Osteoblast (primary cell): ENCODE measurements around the gene TDRKH. TPM values are rescaled to one million over a fixed set of nuclear protein-coding genes. Genes with fewer than 3 reads are reported as not detected.

Experiments
- DNase-seq: peaks from one replicate; pipeline ENCODE4 v3.0.0; 2011; ENCODE audit warnings: low spot score, mixed read lengths; ENCODE audit not compliant: insufficient read length; ENCODE audit errors: missing footprints
- H2AFZ ChIP-seq: 2 replicates; pipeline ENCODE4 v1.6.0; 2011; ENCODE audit warnings: mild to moderate bottlenecking, low read length
- H3K27ac ChIP-seq: 2 replicates; pipeline ENCODE4 v1.5.1; 2011; ENCODE audit warnings: mild to moderate bottlenecking, low read depth, low read length, moderate library complexity
- H3K27me3 ChIP-seq: 2 replicates; pipeline ENCODE4 v1.6.0; 2012; ENCODE audit warnings: mild to moderate bottlenecking, control low read depth, inconsistent platforms, low read length, moderate library complexity; ENCODE audit not compliant: insufficient read depth
- H3K36me3 ChIP-seq: 2 replicates; pipeline ENCODE4 v1.5.1; 2011; ENCODE audit warnings: mild to moderate bottlenecking, low read length, control low read depth, moderate library complexity; ENCODE audit not compliant: insufficient read depth
- H3K4me1 ChIP-seq: 2 replicates; pipeline ENCODE4 v1.5.1; 2011; ENCODE audit warnings: mild to moderate bottlenecking, low read length, control low read depth, moderate library complexity; ENCODE audit not compliant: insufficient read depth
- H3K4me2 ChIP-seq: 2 replicates; pipeline ENCODE4 v1.6.0; 2011; ENCODE audit warnings: mild to moderate bottlenecking, low read length; ENCODE audit not compliant: insufficient read depth
- H3K4me3 ChIP-seq: fragments of 200-600 bp; sonication (generic); 3 replicates; pipeline ENCODE4 v1.5.1; 2012; ENCODE audit warnings: mild to moderate bottlenecking, low read length, inconsistent platforms; ENCODE audit not compliant: insufficient read depth
- H3K79me2 ChIP-seq: 2 replicates; pipeline ENCODE4 v1.6.0; 2012; ENCODE audit warnings: mild to moderate bottlenecking, low read length, control low read depth, inconsistent platforms; ENCODE audit not compliant: insufficient read depth
- H3K9me3 ChIP-seq: 2 replicates; pipeline ENCODE4 v1.5.1; 2011; ENCODE audit warnings: low read depth, low read length, control low read depth
- H4K20me1 ChIP-seq: 2 replicates; pipeline ENCODE4 v1.6.0; 2012; ENCODE audit warnings: mild to moderate bottlenecking, low read length, control low read depth; ENCODE audit not compliant: insufficient read depth
- total RNA-seq: library from RNA; depleted of rRNA; stranded (reverse); fragments of >200 nt; gene quantifications from 2 replicates; pipeline ENCODE4 v1.2.3, GENCODE V29; 2012
- TF ChIP-seq, protein P1 (sequence below): IDR thresholded peaks from 2 replicates; pipeline ENCODE4 v1.5.1; 2011; ENCODE audit warnings: mild to moderate bottlenecking, low read depth, low read length, moderate library complexity; ENCODE audit errors: extremely low read depth

Gene TDRKH
- total RNA-seq, 1 donor: 1.1 TPM

DNA sequence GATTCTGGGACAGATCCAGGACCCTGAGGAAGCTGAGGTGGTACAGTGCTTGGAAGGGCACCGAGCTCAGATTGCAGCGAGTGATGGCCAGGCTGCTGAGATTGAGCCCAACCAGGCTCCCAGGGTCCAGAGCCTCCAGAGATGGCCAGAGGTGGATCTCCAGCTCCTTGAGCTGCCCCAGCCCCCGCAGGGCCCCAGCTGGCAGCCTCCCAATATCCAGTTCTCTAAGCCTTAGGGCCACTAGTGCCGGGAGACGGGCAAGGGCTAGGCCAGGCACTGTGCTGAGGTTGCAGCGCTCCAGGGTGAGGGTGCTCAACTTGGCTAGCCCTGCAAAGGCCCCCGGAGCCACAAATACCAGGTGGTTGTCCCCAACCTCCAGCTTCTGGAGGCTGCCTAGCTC is 11.5 kb upstream of the TDRKH start:
- Histone ChIP-seq H3K4me1 (no peaks in the 10 kb centered on the region), H3K9me3 (no peaks in the 10 kb centered on the region), H3K27me3 (peaks cover 82% of the 10 kb centered on the region), H3K36me3 (no peaks in the 10 kb centered on the region), H3K4me3 (no peak overlapping the region), H3K4me2 (no peak overlapping the region), H3K79me2 (no peaks in the 10 kb centered on the region), H3K27ac (no peak overlapping the region), H2AFZ (no peak overlapping the region), H4K20me1 (no peaks in the 10 kb centered on the region)
- DNase-seq: no peak
- TF ChIP-seq, protein P1, sequence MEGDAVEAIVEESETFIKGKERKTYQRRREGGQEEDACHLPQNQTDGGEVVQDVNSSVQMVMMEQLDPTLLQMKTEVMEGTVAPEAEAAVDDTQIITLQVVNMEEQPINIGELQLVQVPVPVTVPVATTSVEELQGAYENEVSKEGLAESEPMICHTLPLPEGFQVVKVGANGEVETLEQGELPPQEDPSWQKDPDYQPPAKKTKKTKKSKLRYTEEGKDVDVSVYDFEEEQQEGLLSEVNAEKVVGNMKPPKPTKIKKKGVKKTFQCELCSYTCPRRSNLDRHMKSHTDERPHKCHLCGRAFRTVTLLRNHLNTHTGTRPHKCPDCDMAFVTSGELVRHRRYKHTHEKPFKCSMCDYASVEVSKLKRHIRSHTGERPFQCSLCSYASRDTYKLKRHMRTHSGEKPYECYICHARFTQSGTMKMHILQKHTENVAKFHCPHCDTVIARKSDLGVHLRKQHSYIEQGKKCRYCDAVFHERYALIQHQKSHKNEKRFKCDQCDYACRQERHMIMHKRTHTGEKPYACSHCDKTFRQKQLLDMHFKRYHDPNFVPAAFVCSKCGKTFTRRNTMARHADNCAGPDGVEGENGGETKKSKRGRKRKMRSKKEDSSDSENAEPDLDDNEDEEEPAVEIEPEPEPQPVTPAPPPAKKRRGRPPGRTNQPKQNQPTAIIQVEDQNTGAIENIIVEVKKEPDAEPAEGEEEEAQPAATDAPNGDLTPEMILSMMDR: no peak

DNA sequence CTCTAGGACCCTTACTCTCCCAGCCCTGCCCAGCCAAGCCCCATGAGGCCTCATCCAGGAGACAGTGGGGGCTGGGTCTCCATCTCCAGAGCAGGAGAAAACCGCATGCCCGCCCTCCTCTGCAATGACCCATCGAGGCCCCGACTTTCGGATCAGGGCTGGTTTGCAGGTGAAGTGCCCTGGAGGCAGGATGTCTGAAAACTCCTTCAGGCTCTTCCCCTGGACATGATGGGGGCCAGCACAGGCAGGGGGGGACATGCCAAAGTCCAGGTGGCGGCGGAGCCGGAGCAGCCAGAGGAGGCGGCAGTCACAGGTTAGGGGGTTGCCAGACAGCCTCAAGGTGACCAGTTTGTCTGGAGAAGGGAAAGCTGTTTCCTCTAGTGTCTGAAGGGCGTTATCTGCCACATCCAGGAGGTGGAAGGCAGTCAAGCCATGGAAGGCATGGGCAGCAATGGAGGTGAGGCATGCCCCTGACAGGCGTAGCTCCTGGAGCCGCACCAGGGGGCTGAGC is 11.1 kb upstream of the TDRKH start:
- H3K79me2 ChIP-seq: no peaks in the 10 kb centered on the region
- H4K20me1 ChIP-seq: no peaks in the 10 kb centered on the region
- no peak for DNase-seq
- H3K27me3 ChIP-seq: peaks cover 78% of the 10 kb centered on the region
- no peak overlapping the region for H3K27ac ChIP-seq
- TF ChIP-seq, protein P1: no peak
- H2AFZ ChIP-seq: no peak overlapping the region
- H3K4me1 ChIP-seq: no peaks in the 10 kb centered on the region
- no peaks in the 10 kb centered on the region for H3K9me3 ChIP-seq
- H3K4me3 ChIP-seq: no peak overlapping the region
- H3K36me3 ChIP-seq: no peaks in the 10 kb centered on the region
- no peak overlapping the region for H3K4me2 ChIP-seq

DNA sequence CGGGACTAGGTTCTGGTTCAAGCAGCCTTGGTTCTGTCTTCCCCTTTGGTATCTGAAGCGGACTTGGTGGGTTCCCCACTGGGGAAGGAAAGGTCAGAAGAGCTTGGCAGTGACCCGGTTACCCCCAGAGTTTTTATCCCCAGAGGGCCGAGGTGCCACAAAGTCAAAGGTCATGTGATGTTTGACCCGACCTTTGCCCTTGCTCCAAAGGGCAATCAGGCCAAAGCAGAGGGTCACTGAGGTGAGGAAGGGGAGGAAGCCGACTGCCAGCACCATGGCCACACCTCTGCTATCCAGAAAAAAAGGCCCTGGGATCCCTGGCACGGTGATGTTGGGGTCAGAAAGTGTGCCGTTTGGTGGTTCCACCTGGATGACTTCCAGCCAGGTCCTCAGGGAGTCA is 10.5 kb upstream of the TDRKH start:
- no peak overlapping the region for H3K4me2 ChIP-seq
- TF ChIP-seq, protein P1: no peak
- H3K27me3 ChIP-seq: peaks cover 76% of the 10 kb centered on the region
- no peaks in the 10 kb centered on the region for H4K20me1 ChIP-seq
- no peaks in the 10 kb centered on the region for H3K4me1 ChIP-seq
- no peak for DNase-seq
- no peak overlapping the region for H2AFZ ChIP-seq
- H3K27ac ChIP-seq: no peak overlapping the region
- H3K79me2 ChIP-seq: no peaks in the 10 kb centered on the region
- no peak overlapping the region for H3K4me3 ChIP-seq
- H3K9me3 ChIP-seq: no peaks in the 10 kb centered on the region
- H3K36me3 ChIP-seq: no peaks in the 10 kb centered on the region

DNA sequence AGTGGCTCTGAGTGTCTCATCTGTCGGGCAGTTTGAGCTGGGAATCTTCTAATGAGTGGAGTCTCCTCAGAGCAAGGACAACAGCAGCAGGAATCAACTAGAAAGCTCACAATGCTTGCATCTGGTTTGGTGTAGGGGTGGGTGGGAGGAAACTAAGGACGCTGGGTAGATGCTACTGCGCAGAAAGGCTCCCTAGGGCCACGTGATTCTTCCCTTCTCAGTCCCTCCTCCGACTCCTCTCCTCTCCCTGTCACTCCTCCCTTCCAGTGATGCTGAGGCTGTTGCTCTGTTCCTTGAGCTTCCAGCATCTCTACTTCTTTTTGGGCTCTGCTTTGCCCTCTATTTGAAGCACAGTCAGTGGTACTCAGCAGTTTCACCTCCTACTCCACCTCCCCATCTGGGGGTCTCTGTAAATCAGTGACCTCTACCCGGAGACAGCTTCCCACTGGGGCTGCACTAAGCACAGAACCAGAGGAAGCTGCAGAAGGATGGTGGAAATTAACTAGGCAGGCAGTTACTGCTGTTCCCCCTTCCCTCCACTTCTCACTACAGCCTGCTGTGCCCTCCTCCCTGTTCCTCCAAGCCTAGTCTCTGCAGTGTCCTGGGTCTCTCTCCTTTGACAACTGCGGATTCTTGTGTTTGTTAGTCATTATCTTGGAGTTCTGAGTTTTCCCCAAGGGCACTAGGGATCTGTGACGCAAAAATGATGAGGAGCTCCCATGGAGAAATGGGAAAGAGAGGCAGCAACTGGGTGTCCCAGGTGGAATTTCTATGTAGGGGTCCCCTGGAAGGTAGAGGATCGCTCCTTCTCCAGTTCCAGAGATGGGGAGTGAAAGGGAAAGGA is 9.1 kb upstream of the TDRKH start:
- DNase-seq: peak; percentile 65
- Histone ChIP-seq H3K4me3 (no peak overlapping the region), H3K79me2 (no peaks in the 10 kb centered on the region), H2AFZ (no peak overlapping the region), H3K9me3 (no peaks in the 10 kb centered on the region), H3K27me3 (peaks cover 62% of the 10 kb centered on the region), H3K4me1 (no peaks in the 10 kb centered on the region), H3K4me2 (no peak overlapping the region), H4K20me1 (no peaks in the 10 kb centered on the region), H3K36me3 (no peaks in the 10 kb centered on the region), H3K27ac (no peak overlapping the region)
- TF ChIP-seq, protein P1: no peak
